HG03097 (cell line): ENCODE data around the gene ZNF768.

Source experiments
- ATAC-seq: cut with Tn5 transposase; IDR thresholded peaks from one replicate; pipeline ENCODE4 v1.9.1; 2021; ENCODE audit not compliant: unreplicated experiment, low FRiP score

The ZNF768 gene

GRCh38 chr16:30526137-30526822 is at the start of gene ZNF768:
TSS of gene ZNF768 (minus strand) at chr16:30526566. CDS start at chr16:30526413, 153 bp downstream.
- peak; percentile 21 for ATAC-seq

GRCh38 chr16:30574678-30575077 is 48.3 kb upstream of the ZNF768 start:
- ATAC-seq = no peak

- ATAC-seq = peak; percentile 55
Observed at GRCh38 chr16:30571445-30572322, 45.3 kb upstream of the ZNF768 start, which contains the start of gene ZNF688. TSS of gene ZNF688 (minus strand) at chr16:30571714. CDS start at chr16:30571629, 85 bp downstream.

GRCh38 chr16:30570636-30571444 is 44.5 kb upstream of the ZNF768 start:
- ATAC-seq = no peak

- no peak for ATAC-seq
Observed at GRCh38 chr16:30569746-30570635, 43.6 kb upstream of the ZNF768 start.

- ATAC-seq = no peak
Observed at GRCh38 chr16:30569281-30569680, 42.9 kb upstream of the ZNF768 start.

- ATAC-seq = peak; percentile 26
Observed at GRCh38 chr16:30567991-30568638, 41.7 kb upstream of the ZNF768 start.

GRCh38 chr16:30567160-30567990 is 41.0 kb upstream of the ZNF768 start:
- no peak for ATAC-seq

GRCh38 chr16:30566531-30566930 is 40.2 kb upstream of the ZNF768 start:
- ATAC-seq = no peak

- no peak for ATAC-seq
Observed at GRCh38 chr16:30565984-30566383, 39.6 kb upstream of the ZNF768 start.

GRCh38 chr16:30565526-30565925 is 39.2 kb upstream of the ZNF768 start:
- ATAC-seq = no peak

GRCh38 chr16:30562021-30562420 is 35.7 kb upstream of the ZNF768 start:
- no peak for ATAC-seq

- no peak for ATAC-seq
Observed at GRCh38 chr16:30561089-30561816, 34.9 kb upstream of the ZNF768 start.

GRCh38 chr16:30559690-30560089 is 33.3 kb upstream of the ZNF768 start:
- ATAC-seq = no peak

GRCh38 chr16:30558789-30559377 is 32.5 kb upstream of the ZNF768 start:
- ATAC-seq = no peak

GRCh38 chr16:30557957-30558788 is 31.8 kb upstream of the ZNF768 start, which contains the start of gene ZNF764:
TSS of gene ZNF764 (minus strand) at chr16:30558374. CDS start at chr16:30558182, 192 bp downstream.
- ATAC-seq = peak; percentile 85

- no peak for ATAC-seq
Observed at GRCh38 chr16:30557707-30557956, 31.3 kb upstream of the ZNF768 start.
